K562 (cell line): Measurements from ENCODE around the gene ARHGAP24. TPM values are rescaled to one million over a fixed set of nuclear protein-coding genes. Genes with fewer than 3 reads are reported as not detected.

Experiments used
- ATAC-seq: fragments of 200-7000 bp; cut with Tn5 transposase; 3 replicates; pipeline ENCODE4 v1.9.1; 2020; ENCODE audit warnings: moderate library complexity
- BruUV-seq: library from RNA; stranded (reverse); fragments of 400-500 nt; replicated peaks from 2 replicates; lab custom pipeline; 2021; lab: Mats Ljungman, UMichigan
- CTCF ChIA-PET: fragments of 300-600 bp; formaldehyde crosslinking; extraction: SDS; loops from one replicate; lab custom pipeline; 2021; ENCODE audit warnings: low intra/inter-chr PET ratio; lab: Yijun Ruan, JAX
- POLR2A ChIA-PET: fragments of 300-600, 350-650 bp; sonication (Branson Sonifier 250); formaldehyde crosslinking; extraction: SDS; loops from one replicate; lab custom pipeline; 2021; ENCODE audit warnings: antibody characterized with exemption, inconsistent platforms; lab: Yijun Ruan, JAX
- DNase-seq, 4 experiments: peaks; one replicate each; pipeline versions ENCODE4 v3.0.0 to v3.0.0-alpha.2; 2011 to 2018; ENCODE audit warnings: low spot score in 3 of 4, mixed read lengths in 3 of 4; ENCODE audit errors: extremely low read depth in 1 of 4
- FAIRE-seq: peaks from 2 replicates; lab custom pipeline; 2011; peaks lifted over from hg19 to GRCh38; lab: Jason Lieb, UNC
- H2AFZ ChIP-seq: 2 replicates; pipeline ENCODE4 v1.6.0; 2011; ENCODE audit warnings: low read depth, low read length, control low read depth, inconsistent platforms
- H3K27ac ChIP-seq: fragments of 200-600 bp; 3 replicates; pipeline ENCODE4 v1.8.0; 2011; ENCODE audit warnings: low read depth, mild to moderate bottlenecking, control low read depth, inconsistent platforms, low read length, moderate library complexity, mixed read lengths; ENCODE audit errors: extremely low read depth
- H3K27me3 ChIP-seq, 2 experiments: fragments of 300-600 bp in 1 of 2; 2 replicates in 1 of 2; 3 replicates in 1 of 2; pipeline versions ENCODE4 v1.6.0 to v1.8.0; 2011; ENCODE audit warnings: inconsistent platforms in 2 of 2, low read length in 2 of 2, mild to moderate bottlenecking in 1 of 2, mixed read lengths in 1 of 2, moderate library complexity in 1 of 2; ENCODE audit not compliant: control insufficient read depth in 2 of 2, insufficient read depth in 2 of 2
- H3K36me3 ChIP-seq: fragments of 300-600 bp; 3 replicates; pipeline ENCODE4 v1.8.0; 2011; ENCODE audit warnings: mild to moderate bottlenecking, low read length, inconsistent platforms; ENCODE audit not compliant: control insufficient read depth, insufficient read depth
- H3K4me1 ChIP-seq, 2 experiments: fragments of 200-600 bp in 1 of 2; replicated peaks in 1 of 2; 2 replicates in 1 of 2; 3 replicates in 1 of 2; pipeline versions ENCODE4 v1.5.1 to v1.8.0; 2011; ENCODE audit warnings: inconsistent platforms in 2 of 2, low read length in 2 of 2, mild to moderate bottlenecking in 1 of 2, mixed read lengths in 1 of 2, moderate library complexity in 1 of 2; ENCODE audit not compliant: control insufficient read depth in 2 of 2, insufficient read depth in 2 of 2
- H3K4me2 ChIP-seq: 2 replicates; pipeline ENCODE4 v1.6.1; 2011; ENCODE audit warnings: low read length, control low read depth, inconsistent platforms, mixed read lengths; ENCODE audit not compliant: insufficient read depth
- H3K4me3 ChIP-seq: fragments of 200-600 bp; sonication (generic), shearing (Covaris generic); 2 replicates; pipeline ENCODE4 v1.5.1; 2016; ENCODE audit warnings: control low read depth, inconsistent platforms
- H3K79me2 ChIP-seq: fragments of 200-600 bp; 3 replicates; pipeline ENCODE4 v1.8.0; 2011; ENCODE audit warnings: low read length, inconsistent platforms; ENCODE audit not compliant: control insufficient read depth, insufficient read depth
- H3K9ac ChIP-seq, 2 experiments: 2 replicates each; pipeline versions ENCODE4 v1.6.0 to v1.6.1; 2011; ENCODE audit warnings: low read depth in 2 of 2, low read length in 2 of 2, control low read depth in 1 of 2, inconsistent platforms in 1 of 2, mild to moderate bottlenecking in 1 of 2, mixed read lengths in 1 of 2; ENCODE audit not compliant: insufficient read depth in 1 of 2
- H3K9me1 ChIP-seq: one replicate; pipeline ENCODE4 v1.6.0; 2011; ENCODE audit warnings: inconsistent platforms, mild to moderate bottlenecking, low read length, moderate library complexity; ENCODE audit not compliant: control insufficient read depth, insufficient read depth
- H3K9me3 ChIP-seq: replicated peaks from 2 replicates; pipeline ENCODE4 v1.5.1; 2011; ENCODE audit warnings: low read depth, low read length, inconsistent platforms; ENCODE audit not compliant: control insufficient read depth, insufficient read depth
- H4K20me1 ChIP-seq: replicated peaks from 2 replicates; pipeline ENCODE4 v1.6.1; 2011; ENCODE audit warnings: low read length, inconsistent platforms, mixed read lengths; ENCODE audit not compliant: control insufficient read depth, insufficient read depth
- CBX3 ChIP-seq, 2 experiments: IDR thresholded peaks; 1 replicate in 1 of 2; 2 replicates in 1 of 2; pipeline ENCODE4 v1.6.1; 2012; ENCODE audit warnings: inconsistent platforms in 2 of 2, low read length in 2 of 2, borderline replicate concordance in 1 of 2, control low read depth in 1 of 2
- CCAR2 ChIP-seq: fragments of 200-400 bp; formaldehyde crosslinking; IDR thresholded peaks from 2 replicates; pipeline ENCODE4 v1.6.1; 2017; ENCODE audit warnings: mild to moderate bottlenecking, low read depth, low read length
- FOXA1 ChIP-seq: fragments of 450-650 bp; IDR thresholded peaks from 2 replicates; pipeline ENCODE4 v1.6.1; 2016; ENCODE audit warnings: mild to moderate bottlenecking, borderline replicate concordance
- GABPB1 ChIP-seq: sonication (generic); formaldehyde crosslinking; IDR thresholded peaks from 2 replicates; pipeline ENCODE4 v1.8.0; 2022; ENCODE audit warnings: mild to moderate bottlenecking, missing genetic modification reagents
- HES1 ChIP-seq: fragments of 450-650 bp; IDR thresholded peaks from 2 replicates; pipeline ENCODE4 v1.6.1; 2016; ENCODE audit warnings: low read depth, mild to moderate bottlenecking, moderate library complexity
- HNRNPH1 ChIP-seq: fragments of 200-400 bp; formaldehyde crosslinking; optimal IDR thresholded peaks from 2 replicates; pipeline ENCODE3; 2017; ENCODE audit warnings: low read depth, mild to moderate bottlenecking, low read length, moderate library complexity
- OTX1 ChIP-seq: fragments of 450-650 bp; formaldehyde crosslinking; IDR thresholded peaks from 2 replicates; pipeline ENCODE4 v1.4.0; 2022; ENCODE audit warnings: mild to moderate bottlenecking
- PCBP1 ChIP-seq: fragments of 200-400 bp; formaldehyde crosslinking; IDR thresholded peaks from 2 replicates; pipeline ENCODE4 v1.6.1; 2018; ENCODE audit warnings: mild to moderate bottlenecking, low read depth, low read length; ENCODE audit not compliant: poor library complexity, severe bottlenecking
- RAD21 ChIP-seq, 2 experiments: fragments of 250-450 bp in 1 of 2; fragments of 450-650 bp in 1 of 2; sonication (Bioruptor Pico) in 1 of 2; formaldehyde crosslinking in 1 of 2; IDR thresholded peaks in 1 of 2; conservative IDR thresholded peaks in 1 of 2; 2 replicates each; pipeline versions ENCODE4 v1.4.0 to v1.8.0; 2020 to 2022; ENCODE audit warnings: mild to moderate bottlenecking in 2 of 2, moderate library complexity in 1 of 2
- RCOR1 ChIP-seq, 2 experiments: IDR thresholded peaks; 2 replicates each; pipeline ENCODE4 v1.6.1; 2012; ENCODE audit warnings: low read depth in 2 of 2, low read length in 2 of 2, borderline replicate concordance in 1 of 2, improper control_type of control experiment in 1 of 2
- SAFB ChIP-seq: fragments of 200-400 bp; formaldehyde crosslinking; IDR thresholded peaks from 2 replicates; pipeline ENCODE4 v1.6.1; 2017; ENCODE audit warnings: low read depth, low read length, borderline replicate concordance
- SLC30A9 ChIP-seq: fragments of 250-450 bp; sonication (Bioruptor Pico); IDR thresholded peaks from 2 replicates; pipeline ENCODE4 v1.8.0; 2022; ENCODE audit warnings: mild to moderate bottlenecking, moderate library complexity
- STAT6 ChIP-seq: sonication (generic); formaldehyde crosslinking; IDR thresholded peaks from 2 replicates; pipeline ENCODE4 v1.8.1; 2023; ENCODE audit warnings: mild to moderate bottlenecking, missing genetic modification reagents
- ZFP36 ChIP-seq: fragments of 150-350 bp; IDR thresholded peaks from 2 replicates; pipeline ENCODE4 v1.6.1; 2018; ENCODE audit warnings: low read length, low read depth; ENCODE audit not compliant: partially characterized antibody
- ZNF232 ChIP-seq: sonication (generic); formaldehyde crosslinking; IDR thresholded peaks from 2 replicates; pipeline ENCODE4 v1.8.0; 2022; ENCODE audit warnings: mild to moderate bottlenecking, missing genetic modification reagents
- WGBS: fragments of 100-300 bp; shearing (Covaris generic); methylation state at CpG from one replicate; pipeline ENCODE4 v1.1.6; 2016; ENCODE audit warnings: low coverage, mixed read lengths; ENCODE audit not compliant: insufficient coverage; ENCODE audit errors: missing lambda C conversion rate; 5-methylcytosine and 5-hydroxymethylcytosine counted together
- in situ Hi-C: fragments of 300-500 bp; cut with MboI; formaldehyde crosslinking; loops from 4 replicates; pipeline ENCODE4 v1.15.0; 2018; ENCODE audit warnings: inconsistent platforms, mixed read lengths
- intact Hi-C: fragments of 100-400 bp; cut with micrococcal nuclease; formaldehyde crosslinking; loops from 2 replicates; pipeline ENCODE4 v1.14.2; 2022
- polyA plus RNA-seq, 8 experiments: library from polyadenylated mRNA; depleted of rRNA in 4 of 8; stranded (reverse) in 5 of 8; unstranded in 3 of 8; fragments of >200 nt; fragmentation: Nextera tagmentation in 2 of 8; fragmentation: Illumina TruSeq in 1 of 8; extraction: Ambion mirVana in 2 of 8; extraction: Trizol in 1 of 8; gene quantifications; 2 replicates each; pipeline versions ENCODE4 v1.2.1 to v1.2.3, GENCODE V29; 2011 to 2014; ENCODE audit warnings: inconsistent platforms in 1 of 8, missing spikeins in 1 of 8
- total RNA-seq, 7 experiments: library from RNA; depleted of rRNA in 6 of 7; stranded (reverse); fragments of >200 nt in 6 of 7; fragmentation: Illumina TruSeq in 2 of 7; extraction: Trizol in 2 of 7; gene quantifications; 2 replicates each; pipeline versions ENCODE4 v1.2.1 to v1.2.3, GENCODE V29; 2011 to 2021; ENCODE audit warnings: low replicate concordance in 1 of 7

The ARHGAP24 gene
- total and polyA plus RNA-seq, 9 of the 15 experiments (the other 6 are each of a cell fraction or from before 2014, with no cell fraction given) = 8.0 to 22.6 (median 14.0) TPM

GRCh38 chr4:85591406-85592098, 116.6 kb downstream of the ARHGAP24 start (continued):
- TF ChIP-seq OTX1 (CRISPR knock-in tag) (no peak), RCOR1 (IDR thresholded peaks at IDR 0.05; ENCODE audit: borderline replicate concordance in 1 of 2, low read depth in 2 of 2, low read length in 2 of 2) (no peak), ZFP36 (no peak), GABPB1 (no peak)

GRCh38 chr4:85595098-85595775, 120.3 kb downstream of the ARHGAP24 start:
- Histone ChIP-seq H3K27ac (no peak overlapping the region), H4K20me1 (no peaks in the 10 kb centered on the region), H3K9me1 (no peaks in the 10 kb centered on the region), H2AFZ (no peak overlapping the region), H3K4me3 (no peak overlapping the region), H3K4me2 (no peak overlapping the region), H3K79me2 (peaks cover 53% of the 10 kb centered on the region), H3K27me3 (no peaks in the 10 kb centered on the region), H3K36me3 (no peaks in the 10 kb centered on the region), H3K4me1 (no peaks in the 10 kb centered on the region), H3K9me3 (no peaks in the 10 kb centered on the region), H3K9ac (no peak overlapping the region)
- in situ Hi-C loops (no loop called here), intact Hi-C loops (no loop called here)
- 48% methylated on average over 6 of the region's 6 CpGs for WGBS
- no peak for DNase-seq
- POLR2A ChIA-PET = no interaction called here
- no peak for ATAC-seq
- no TSS peak for BruUV-seq
- peak; percentile 23 for FAIRE-seq
- CTCF ChIA-PET = no interaction called here
- TF ChIP-seq CCAR2 (no peak), PCBP1 (no peak), ZNF232 (no peak), HNRNPH1 (no peak), FOXA1 (no peak), SLC30A9 (CRISPR knock-in tag) (no peak), CBX3 (IDR thresholded peaks at IDR 0.05; ENCODE audit: borderline replicate concordance in 1 of 2, low read length in 2 of 2) (no peak), STAT6 (CRISPR knock-in tag) (no peak), SAFB (no peak), HES1 (no peak), RAD21 (CRISPR knock-in tag; conservative IDR thresholded peaks at IDR 0.05 in 1 of 2, IDR thresholded peaks at IDR 0.05 in 1 of 2) (no peak)
